CD4-positive, alpha-beta T cell treated with Interleukin-15 for 1 hour (primary cell): ENCODE data around the gene CTNNA2.

ENCODE experiments used
- DNase-seq: peaks from one replicate; pipeline ENCODE4 v3.0.0-alpha.2; 2020

Gene CTNNA2

DNA sequence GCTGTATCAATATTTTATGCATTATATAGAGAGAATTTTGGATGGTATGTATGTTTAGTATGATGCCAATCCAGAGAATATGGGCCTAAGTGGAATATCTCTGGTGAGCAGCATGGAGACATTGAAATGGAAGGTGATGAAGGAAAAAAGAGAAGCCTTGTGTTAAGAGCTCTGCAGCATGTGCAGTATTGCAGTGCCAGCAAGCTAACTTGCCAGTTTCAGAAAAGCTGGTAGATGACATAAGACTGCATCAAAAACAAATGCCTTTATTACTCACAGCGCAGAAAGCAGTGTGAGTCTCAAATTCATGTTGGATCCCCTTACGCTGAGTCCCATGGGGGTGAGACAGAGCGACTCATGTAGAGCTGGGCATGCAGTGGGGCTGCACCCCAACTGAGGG lies 280.2 kb downstream of the CTNNA2 start:
- DNase-seq: no peak

DNA sequence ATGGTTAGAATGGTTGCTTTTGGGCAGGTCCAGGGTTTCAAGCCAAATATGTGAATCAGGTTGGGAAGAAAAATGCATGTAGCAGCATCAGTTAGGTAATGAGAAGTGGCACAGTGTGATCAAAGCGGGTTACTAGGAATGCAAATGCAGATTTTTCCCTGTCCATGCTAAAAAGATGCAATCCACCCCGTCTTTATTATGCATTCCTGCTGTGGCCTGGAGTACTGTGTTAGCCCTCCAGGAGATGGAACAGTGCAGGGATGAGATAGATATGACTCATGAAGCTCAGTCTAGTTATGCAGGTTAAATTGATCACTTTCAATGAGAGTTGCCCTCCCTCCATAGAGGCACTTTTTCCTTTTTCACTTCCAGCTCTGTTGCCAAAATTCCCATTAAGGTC lies 283.8 kb downstream of the CTNNA2 start:
- no peak for DNase-seq

DNA sequence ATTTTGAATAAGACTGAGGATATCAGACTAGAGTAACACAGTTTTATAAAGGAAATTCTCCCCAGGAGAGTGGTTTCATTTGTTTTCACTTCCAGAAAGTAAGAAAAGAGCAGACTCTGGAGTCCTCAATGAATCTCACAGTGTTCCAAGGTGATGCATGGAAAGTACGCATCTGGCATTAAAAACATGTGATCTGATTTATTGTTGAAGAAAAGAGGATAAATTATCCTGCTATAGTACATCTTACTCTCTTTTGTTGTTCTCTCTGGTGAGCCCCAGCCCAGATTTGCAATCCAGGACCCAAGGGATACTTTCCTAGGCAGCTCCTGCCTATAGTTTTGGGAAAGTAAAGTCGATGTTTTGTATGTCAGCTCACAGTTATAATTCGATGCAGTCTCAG lies 285.9 kb downstream of the CTNNA2 start:
- no peak for DNase-seq

DNA sequence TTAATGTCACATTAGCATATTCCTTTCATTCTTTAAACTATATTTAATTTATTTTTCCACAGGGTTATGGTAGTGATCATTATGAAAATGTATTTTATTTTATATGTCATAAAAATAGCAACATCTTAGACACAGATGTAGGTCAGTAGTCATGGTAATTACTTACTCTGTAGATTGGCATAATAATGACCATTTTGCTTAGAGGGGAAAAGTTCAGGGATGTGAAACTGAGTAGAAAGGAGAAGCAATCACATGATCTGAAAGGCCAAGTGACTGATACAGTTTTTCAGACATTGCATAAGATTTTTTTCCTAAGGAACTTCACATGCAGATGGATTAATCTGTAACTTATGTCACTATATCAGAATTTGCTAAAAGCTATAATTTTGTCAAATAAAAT lies 286.9 kb downstream of the CTNNA2 start:
- no peak for DNase-seq

DNA sequence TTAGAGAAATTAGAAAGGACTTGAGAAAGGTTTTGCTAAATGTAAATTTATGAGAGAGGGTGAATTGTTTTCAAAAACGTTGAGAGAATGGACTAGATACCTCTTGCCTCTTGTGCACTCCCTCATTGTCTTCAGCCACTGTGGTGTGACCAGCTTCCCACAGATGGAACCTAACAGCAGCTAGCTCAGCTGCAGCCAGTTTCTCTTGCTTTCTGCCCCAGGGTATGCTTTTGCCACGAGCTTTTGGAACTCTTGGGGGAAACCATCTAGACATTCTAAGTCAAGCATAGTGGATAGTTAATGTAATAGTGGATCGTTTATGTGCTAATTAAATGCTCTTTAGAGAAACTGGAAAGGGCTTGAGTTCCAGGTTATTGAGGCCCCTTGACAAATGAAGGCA lies 288.2 kb downstream of the CTNNA2 start:
- DNase-seq: no peak

DNA sequence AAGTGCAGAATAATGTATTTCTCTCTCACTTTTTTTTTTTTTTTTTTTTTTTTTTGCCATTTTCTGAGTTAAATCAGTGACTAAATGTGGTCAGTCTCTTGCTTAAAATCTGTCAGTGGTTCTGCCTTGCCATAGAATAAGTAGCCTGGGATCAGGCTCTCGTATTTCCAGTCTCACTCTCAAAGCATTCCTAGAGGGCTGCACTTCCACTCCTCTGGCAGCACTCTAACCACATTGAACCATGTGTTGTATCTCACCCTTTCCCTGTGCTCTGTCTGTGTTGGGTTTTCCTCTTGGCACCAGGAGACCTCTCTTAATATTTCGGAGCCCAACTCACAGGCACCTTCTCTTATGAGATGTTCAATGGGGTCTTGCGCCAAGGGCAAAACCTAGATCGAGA lies 304.4 kb downstream of the CTNNA2 start:
- DNase-seq: no peak

DNA sequence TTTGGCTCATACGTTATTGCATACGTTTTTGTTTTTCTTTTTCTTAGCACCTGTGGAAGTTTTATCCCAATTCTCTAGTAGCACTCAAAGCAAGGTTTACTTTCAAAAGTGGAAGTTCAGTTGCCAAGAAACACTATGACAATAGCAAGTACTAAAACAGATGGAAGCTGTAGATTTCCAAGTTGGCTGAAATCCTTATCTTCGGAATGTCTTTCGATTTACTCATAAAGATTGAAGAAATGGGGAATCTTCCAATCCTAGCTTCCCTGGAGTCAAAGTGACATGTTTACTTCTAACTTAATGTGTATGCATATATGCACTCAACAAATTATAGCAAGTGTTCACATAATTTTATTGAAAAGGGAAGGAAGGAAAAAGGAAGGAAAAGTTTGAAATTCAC lies 307.4 kb downstream of the CTNNA2 start:
- DNase-seq: no peak

DNA sequence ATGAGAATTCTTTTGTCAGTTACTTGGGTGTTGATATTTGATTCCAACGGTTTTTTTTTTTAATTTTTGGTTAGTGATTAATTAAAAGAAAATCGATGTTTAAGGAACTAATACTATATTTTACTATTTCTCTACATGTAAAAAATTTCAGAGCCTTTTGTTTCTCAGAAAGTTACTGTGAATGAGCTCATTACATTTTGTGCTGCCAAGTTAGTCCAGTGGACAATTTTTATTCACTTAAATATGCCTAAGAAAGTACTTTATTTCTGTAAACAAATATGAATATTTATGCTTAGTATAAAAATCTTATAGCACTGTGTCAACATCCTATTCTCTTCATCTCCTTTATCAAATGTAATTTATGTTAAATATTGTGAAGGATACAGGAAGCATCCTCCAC lies 309.3 kb downstream of the CTNNA2 start:
- DNase-seq: no peak

DNA sequence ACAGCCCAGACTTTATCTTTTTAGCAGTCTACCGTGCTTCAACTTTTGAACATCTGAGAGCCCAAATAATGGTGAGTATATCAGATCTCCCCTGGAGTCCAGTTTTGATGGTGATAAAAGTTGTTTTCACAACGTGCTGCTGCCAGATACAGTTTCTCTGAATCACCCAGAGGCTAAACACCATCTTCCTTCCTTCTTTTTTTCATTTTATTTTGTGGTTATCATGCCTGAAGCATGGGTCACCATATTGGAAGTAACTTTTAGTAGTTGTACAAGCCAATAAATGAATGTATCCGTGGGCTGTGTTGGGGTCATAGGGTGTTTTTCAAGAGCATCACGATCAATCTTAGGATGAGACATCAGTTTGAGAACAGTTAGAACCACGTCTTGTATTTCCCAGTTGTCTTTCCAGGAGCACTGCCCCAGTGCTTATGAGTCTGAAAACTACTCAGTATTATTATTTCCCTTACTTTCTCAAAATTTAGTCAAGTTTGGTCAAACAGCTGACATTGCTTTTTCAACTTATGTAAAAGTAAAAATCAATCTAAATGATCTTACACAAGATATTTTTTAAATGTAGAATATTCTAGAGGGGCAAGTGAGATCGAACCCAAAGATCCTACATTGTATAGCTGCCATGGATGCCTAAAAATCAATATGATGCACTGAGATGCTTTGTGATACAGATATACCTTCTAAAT lies 311.4 kb downstream of the CTNNA2 start:
- DNase-seq: no peak

DNA sequence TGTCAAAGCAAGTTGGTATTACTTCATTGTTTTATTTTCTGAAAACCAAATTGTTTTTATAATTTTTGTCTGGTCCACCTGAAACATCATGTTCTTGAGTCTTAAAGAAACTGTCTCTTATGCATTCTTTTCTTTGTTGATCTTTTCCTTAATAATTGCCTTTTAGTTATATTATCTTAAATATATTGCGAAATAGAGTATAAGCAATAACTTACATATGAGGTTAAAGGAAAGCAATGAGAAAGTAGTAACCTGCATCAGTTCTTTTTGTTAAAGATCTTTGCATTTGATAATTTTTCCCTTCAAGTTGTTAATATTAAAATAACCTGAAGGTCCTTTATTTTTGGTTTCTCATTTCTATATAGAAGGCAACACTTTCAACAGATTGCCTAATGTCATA lies 315.0 kb downstream of the CTNNA2 start:
- DNase-seq: no peak

DNA sequence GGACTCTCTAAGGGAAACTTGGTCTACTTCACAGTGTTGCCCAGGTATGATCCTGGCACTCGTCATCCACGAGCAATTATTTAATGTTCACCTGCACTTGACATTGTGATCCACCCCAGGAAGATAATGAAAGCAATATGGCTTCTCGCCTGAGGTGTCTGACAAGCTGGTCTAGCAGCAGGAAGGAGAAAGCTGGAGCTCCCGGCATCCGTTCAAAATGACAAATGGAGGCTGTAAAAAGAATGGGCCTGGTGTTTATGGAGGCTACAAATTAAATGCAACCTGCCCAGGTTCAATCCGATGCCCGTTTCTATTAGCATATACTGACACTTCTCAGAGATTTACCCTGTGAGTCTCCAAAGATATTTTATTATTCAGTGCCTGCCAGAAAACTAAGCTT lies 317.6 kb downstream of the CTNNA2 start:
- DNase-seq: no peak

DNA sequence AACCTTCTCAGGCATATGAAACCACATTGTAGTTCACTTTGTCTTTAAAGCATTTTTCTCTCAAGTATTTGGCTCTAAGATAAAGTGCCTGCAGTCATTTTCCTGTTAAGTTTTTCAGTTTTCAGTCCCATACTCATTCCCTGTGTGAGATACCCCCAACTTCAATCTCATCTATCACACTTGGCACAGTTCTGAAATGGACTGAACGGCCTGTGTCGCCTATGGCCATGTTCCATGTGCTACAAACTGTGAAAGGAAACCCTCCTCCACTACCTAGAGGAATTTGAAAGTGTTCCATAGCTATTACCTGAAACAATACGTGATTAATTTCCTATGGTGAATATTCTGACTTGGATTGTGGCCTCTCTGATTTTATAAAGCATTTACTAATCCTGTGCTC lies 319.1 kb downstream of the CTNNA2 start:
- no peak for DNase-seq

DNA sequence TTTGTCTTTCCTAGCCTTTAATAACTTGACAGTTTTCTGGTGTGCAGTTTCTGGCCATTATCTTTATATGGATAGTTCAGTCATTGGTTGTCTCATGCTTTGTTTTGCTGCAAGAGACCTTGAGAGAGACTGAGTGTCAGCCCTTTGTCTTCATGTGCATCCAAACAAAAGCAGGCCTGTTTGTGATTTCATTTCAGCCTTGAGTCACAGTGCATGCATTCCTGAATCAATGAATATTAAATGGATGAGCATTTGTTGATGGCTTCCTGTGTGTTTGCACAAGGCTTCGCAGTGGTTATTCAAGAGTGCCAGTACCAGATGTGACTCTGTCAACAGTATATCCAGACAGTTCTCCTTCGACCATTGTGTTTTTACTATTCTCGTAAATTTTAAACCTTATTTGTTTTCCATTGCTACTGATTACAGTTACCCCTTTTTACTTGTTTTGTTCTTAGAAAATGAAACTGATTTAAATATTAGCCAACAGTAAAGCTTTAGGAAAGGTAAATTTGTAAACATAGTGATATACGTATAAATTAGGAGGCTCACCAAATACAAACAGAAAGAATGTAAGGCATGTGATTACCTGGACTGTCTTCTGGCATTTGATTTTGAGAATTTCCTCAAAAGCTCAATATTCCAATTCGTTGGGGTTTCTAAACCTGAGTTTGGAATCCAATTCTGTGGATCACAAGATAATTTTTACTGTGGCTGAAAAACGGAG lies 319.8 kb downstream of the CTNNA2 start:
- DNase-seq: no peak

DNA sequence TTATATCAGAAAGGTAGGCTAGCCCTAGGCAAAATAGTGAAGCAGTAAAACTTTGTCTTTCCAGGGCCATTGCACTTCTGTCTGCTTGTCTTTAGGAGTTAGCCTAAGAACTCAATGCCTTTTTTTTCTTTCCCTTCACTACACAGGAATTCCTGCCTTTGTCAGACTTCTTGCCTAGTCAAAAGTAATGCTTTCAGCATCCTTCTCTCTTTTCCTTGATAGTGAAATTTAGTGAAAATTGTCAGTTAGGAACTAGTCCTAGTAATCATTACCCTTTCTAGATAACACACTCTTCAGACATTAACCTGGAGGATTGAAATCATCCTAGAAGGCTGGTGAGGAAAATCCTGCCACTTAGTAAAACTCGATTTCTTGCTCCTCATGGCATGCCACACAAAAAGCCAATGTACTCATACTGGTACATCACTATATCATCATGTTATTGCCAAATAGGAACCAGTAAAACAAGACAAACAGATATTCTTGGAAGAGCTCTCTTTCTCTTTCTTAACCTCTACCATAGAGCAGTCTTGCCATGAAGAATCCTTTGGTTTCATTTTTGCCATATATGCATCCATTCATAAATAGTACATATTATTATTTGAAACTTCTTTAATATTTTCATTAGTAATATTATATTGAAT lies 320.5 kb downstream of the CTNNA2 start:
- DNase-seq: no peak

DNA sequence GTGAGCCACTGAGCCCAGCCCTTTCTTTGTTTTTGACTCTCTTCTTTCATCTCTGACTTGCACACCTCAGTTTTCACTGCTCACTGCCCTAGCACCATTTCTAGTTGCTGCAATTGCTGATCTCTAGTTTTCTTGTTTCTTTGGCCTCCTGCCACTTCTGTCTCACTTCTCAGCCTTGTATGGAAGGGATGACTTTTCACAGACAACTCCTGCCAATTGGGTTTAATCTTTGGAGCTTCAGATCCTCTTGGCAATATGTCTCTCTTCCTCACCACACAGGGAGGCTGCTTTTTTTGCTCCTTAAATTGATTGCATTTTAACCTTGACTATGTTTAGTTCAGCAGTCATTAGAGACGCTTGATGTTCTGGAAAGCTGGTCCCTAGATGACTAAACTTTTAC lies 323.1 kb downstream of the CTNNA2 start:
- DNase-seq: no peak

DNA sequence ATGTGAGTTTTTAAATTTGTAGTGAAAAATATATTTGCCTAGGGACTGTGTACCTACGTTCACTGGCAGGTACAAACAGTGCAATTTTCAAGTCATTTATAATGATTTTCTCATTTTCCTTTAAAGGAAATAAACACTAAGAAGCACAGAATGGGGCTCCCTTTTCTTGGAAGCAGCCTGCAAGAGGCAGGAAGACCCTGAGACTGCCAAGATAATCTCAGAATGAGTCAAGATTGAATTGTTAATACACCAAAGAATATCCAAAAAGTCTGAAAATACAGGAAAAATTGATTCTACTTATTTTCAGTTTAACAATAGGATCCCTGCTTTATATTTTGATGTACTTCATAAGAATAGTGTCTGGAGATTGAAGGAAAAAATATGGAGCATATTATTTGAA lies 331.2 kb downstream of the CTNNA2 start:
- no peak for DNase-seq

DNA sequence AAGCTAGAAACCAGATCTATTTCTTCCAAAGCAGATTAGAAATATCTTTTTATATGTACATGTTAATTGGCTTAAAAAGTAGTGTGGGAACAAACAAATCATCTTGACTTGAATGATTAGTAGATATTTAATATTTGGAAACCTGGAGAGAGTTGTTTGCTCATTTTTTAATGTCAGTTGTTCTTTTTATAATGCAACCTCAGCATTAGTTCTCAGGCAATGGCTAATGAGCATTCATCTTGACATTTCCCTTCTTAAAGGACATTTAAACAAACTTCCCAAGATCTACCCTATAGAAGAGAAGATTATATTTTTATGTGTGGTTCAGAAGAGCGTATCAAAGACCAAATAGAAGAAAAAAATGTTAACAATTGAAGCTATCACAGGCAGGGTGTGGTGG lies 334.0 kb downstream of the CTNNA2 start:
- DNase-seq: no peak

DNA sequence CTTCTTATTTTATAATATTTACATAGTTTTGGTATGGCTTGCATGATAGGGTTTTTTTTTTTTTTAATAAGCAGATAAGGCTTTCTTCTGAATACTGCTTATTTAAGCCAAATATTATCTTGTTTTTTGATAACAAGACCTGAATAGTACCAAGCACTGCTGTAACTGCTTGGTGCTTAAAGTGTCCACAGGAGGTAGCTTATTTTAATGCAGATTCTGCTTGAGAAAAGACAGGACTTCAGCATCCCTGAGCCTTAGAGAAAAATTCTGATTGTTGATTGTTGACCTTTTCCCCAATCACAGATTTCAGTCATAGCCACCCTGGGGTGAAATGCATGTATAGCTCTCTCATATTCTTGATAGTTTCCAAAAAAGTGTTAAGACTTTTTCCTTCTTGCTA lies 336.4 kb downstream of the CTNNA2 start:
- DNase-seq: no peak

DNA sequence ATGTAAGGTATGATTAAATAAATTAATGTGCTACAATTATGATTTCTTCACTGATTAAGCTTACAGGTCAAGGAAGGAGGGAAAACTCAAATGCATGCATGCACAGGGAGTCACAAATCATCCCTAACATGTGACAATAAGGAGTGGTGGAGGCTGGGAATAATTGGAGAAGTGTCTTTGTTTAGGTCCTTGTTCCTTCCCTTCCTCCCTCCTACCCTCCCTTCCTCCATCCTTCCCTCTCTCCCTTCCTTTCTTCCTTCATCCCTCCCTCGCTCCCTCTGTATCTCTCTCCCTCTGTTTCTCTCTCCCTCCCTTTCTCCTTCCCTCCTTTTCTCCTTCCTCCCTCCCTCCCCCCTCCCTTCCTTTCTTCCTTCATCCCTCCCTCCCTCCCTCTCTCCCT lies 337.1 kb downstream of the CTNNA2 start:
- no peak for DNase-seq

DNA sequence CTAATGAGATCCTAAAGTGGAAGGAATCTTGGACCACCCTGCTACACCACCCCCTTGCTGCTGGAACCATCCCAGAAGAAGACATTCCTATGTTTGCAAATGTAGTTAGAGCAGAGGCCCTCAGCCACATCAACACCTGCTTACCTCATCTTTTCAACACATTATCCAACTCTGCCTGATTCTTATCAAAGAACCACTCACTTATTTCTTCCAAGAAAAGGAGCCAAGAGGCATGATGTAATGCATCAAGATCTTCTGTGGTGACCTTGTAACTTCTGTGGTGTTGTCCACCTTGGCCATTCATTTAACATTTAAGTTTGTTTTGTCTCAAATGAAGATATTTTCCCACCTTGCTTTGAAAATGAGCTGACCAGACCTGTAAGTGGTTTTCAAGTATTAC lies 338.1 kb downstream of the CTNNA2 start:
- no peak for DNase-seq

DNA sequence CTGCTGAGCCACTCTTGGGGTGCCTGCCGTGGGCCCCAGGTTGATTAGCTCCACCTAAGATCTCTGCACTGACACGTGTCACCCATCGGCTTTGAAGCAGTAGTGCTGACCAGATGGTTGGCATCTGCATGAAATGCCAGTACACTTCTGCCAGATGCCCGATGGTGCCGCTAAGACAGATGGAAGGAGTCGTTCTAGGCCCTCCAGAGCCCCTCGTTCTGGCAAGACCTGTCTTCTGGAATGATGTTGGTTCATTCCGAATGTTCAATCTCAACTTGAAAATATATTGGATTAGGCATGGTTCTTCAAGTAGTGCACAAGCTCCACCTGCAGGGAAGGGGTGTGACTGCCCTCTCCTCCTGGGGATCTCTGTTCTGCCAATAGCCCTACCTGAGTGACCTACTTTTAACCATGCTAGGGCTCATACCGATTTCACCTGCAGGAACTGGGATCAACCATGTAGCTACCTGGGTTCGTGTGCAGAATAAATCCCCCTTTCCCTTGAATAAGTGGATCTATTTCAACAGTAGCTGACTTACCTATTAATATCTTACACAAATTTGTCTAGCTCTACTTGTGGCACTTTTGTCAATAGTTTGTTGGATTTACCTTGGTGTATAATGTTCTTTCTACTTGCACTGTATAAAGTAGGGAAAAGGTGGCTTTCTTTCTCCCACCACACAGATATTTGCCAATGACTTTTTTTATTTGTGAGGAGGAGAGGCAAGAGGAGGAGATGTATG lies 342.6 kb downstream of the CTNNA2 start:
- no peak for DNase-seq

DNA sequence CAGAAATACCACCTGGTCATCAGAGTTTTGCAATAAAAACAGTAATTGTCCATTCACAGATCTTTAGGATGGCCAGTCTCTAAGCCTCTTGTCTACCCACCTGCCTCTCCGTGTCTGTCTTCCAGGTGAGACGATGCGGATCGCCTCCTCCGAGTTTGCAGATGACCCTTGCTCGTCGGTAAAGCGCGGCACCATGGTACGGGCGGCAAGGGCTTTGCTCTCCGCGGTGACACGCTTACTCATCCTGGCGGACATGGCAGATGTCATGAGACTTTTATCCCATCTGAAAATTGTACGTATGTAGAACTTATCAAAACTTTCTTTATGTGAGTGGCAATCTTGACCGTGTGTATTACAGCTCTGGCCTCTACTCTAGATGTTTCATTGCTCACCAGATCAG lies 345.0 kb downstream of the CTNNA2 start:
- DNase-seq: no peak

DNA sequence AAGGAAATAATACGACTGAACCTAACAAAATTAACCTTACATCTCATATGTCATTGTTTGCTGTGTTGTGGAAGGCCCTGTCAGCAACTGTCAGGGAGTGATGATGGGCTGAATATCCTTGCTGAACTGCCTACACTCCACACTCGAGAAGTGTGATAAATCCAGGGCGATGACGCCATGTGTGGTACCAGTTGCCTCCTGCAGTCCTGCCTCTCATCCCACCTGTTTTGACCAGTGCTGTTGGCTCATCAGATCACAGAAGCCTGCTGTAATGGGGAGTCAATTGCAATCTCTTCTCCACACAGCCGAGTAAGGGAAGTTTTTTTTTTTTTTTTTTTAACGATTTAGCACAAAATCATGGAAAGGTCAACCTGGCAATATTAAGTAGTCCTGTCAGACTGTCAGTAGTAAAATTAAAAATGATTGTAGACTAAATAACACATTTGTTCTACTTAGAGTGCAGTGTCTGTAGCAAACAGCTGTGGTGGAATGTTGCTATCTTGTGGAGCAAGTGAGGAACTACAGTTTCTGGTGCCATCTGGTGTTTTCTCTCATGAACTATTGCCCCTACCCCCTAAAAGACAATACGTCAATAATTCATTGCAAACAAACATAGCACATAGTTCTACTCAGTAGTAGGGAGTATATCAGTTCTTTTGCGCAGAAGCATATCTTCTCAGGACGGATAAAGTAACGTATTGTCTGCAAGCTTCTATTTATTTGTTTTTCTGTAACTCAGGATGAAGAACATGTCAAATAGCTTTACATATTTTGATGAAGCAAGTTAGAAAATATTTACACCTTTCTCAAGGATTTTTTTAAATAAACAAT lies 347.6 kb downstream of the CTNNA2 start:
- DNase-seq: no peak
